Activated T-helper 9 cell treated with anti-CD3 and anti-CD28 coated beads, Interleukin-2, amount 50 U/mL, for 16 hours (primary cell): Measurements from ENCODE around the gene RAI14.
"Not testable (repeated sequence)": the region's sequence is repeated elsewhere in the genome, so short reads cannot be mapped to it uniquely, and the experiment has no call there.

Experiments used
- DNase-seq: peaks from one replicate; pipeline ENCODE4 v3.0.0-alpha.2; 2020; ENCODE audit warnings: low read depth

The RAI14 gene

DNA sequence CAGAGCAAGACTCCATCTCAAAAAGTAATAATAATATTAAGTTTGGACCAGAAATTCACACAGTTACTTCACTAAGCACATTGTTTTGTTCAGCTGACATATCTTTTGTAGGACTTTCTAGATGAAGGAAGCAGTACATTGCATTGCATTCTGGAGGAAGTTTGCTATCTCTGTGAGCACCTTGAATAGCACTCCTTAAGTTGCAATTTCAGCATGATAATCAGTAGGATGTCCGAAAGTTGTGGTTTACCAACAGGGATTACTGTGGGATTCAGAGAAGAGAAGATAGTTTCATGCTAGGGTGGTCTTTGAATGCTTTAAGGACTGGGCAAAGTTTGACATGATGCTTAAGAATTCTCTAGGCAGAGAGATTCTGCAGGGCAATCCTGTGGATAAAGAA is 164.5 kb downstream of the RAI14 start:
- DNase-seq: no peak

DNA sequence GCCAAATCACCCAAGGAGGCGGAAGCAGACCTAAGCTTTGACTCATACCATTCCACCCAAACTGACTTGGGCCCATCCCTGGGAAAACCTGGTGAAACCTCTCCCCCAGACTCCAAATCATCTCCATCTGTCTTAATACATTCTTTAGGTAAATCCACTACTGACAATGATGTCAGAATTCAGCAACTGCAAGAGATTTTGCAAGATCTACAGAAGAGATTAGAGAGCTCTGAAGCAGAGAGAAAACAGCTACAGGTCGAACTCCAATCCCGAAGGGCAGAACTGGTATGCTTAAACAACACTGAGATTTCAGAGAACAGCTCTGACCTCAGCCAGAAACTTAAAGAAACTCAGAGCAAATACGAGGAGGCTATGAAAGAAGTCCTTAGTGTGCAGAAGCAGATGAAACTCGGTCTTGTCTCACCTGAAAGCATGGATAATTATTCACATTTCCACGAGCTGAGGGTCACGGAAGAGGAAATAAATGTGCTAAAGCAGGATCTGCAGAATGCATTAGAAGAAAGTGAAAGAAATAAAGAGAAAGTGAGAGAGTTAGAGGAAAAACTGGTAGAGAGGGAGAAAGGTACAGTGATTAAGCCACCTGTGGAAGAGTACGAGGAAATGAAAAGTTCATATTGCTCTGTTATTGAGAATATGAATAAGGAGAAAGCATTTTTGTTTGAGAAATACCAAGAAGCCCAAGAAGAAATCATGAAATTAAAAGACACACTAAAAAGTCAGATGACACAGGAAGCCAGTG is 167.0 kb downstream of the RAI14 start:
- no peak for DNase-seq

DNA sequence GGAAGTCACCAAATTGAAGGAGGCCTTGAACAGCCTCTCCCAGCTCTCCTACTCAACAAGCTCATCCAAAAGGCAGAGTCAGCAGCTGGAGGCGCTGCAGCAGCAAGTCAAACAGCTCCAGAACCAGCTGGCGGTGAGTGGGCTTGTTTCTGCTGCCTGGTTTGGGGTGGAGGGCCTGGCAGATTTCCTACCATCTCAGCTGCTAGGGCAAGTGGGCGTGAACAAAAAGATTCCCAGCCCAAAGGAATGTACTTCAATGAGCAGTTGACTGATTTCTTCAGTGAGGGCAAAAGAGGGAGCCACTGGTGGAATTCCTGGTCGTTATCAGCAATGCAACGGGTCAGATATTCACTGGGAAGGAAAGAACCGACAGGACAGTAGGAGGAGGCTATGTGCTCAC is 170.2 kb downstream of the RAI14 start:
- DNase-seq: no peak

DNA sequence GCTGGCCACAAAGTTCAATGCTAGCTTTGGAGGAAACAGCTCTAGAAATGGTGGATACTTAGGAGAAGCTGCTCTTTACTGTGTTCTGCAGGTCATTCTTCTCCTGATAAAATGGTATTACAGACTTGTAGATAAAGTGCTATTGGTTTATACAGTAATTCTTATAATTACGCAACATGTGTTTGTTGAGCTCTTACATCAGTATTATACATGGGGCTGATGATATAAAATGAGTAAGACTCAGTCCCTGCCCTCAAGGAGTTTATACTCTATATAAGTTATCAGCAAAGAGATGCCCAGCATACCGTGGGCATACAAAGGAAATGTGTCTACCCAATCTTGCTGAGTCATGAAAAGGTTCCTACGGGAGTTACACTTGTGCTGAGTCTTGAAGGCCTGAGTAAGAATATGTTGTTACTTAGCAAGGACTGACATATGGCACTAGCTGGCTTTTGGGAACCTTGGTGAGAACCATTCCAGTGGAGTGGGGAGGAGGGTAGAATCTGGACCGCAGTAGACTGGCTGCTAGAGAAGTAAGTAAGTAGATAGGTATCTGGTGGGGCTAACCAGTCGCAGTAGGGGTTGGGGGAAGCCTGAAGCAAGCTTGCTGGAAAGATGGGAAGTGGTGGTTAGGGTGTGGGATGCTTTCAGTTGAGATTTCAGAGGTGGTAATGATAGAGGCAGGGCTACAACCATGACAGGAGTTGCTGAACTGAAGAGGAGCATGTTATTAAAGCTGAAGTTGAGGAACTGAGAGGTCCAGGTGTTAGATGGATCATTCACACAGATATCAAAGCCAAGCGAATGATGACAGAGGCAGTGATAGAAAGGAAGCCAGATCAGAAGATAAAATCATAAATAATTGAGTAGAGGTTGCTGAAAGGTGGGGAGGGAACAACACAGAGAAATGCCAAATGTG is 171.7 kb downstream of the RAI14 start:
- DNase-seq: no peak

DNA sequence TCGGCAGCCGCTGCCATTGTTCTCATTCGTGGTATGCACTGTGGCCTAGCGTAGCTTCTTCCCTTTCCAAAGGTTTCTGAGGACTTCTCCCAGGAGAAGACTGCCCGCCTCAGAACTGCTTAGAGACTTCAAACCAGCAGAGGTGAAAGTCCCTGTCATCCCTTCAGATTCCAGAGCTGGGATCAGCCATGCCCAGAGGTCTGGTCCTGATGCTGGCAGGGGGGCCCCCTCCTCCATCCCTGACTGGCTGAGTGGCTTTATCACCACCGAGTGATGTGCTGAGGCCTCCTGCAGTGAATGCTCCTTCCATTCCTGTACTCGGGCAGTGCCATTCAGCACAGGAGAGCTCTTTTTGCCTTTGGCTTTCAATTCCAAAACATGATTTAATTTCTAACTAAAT is 174.7 kb downstream of the RAI14 start:
- DNase-seq: not testable (repeated sequence)

DNA sequence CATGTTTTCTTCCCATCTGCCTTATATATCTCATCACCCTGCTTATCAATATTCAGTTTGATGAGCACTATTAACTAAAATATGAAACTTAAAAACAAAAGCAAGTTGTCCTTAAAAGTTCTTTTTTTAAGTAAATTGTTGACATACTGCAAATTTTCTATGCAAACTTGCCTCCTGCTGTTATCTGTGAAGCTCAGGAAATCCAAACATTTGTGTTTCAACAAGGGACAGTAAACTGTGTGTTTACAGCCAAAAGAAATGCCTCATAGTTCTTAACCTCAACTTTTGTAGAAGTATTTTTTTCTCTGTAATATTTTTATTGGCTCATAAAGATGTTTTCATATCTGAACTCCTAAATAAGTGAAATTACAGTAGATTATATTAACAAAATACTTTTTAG is 175.2 kb downstream of the RAI14 start:
- DNase-seq: no peak

DNA sequence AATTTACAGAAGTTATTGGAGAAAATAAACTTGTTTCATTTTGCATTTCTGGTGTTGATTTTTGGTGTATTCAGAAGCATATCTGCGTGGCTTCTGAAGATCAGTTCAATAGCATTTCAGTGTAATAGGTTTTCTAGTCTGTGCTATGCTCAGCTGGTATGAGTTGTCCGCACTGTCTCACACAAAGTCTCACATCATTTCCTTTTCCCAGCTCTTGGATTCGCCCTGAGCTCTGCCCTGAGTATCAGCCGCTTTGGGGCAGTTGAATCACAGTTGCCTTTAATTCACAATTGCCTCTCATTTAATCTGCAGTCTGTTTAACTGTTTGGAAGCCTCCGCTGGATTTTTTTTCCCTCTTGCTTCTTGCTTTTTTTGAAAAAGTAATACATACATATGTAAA is 176.4 kb downstream of the RAI14 start:
- no peak for DNase-seq

DNA sequence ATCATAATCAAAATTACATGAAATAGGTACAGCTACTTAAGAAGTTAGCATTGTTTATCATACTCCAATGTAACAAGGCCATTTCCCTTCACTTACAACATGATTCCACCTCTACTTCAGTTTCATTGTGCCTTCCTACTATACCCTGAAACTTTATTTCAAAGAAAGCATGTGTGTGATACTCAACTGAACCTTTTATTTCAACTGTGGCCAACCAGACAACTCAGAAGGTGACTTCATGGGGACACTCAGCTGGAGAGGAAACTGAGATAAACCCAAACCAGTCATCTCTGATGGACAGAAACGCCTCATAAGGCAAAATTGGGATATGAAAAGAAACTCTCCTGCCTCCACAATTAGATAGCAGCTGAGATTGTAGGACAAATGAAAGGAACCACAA is 177.0 kb downstream of the RAI14 start:
- DNase-seq: no peak

DNA sequence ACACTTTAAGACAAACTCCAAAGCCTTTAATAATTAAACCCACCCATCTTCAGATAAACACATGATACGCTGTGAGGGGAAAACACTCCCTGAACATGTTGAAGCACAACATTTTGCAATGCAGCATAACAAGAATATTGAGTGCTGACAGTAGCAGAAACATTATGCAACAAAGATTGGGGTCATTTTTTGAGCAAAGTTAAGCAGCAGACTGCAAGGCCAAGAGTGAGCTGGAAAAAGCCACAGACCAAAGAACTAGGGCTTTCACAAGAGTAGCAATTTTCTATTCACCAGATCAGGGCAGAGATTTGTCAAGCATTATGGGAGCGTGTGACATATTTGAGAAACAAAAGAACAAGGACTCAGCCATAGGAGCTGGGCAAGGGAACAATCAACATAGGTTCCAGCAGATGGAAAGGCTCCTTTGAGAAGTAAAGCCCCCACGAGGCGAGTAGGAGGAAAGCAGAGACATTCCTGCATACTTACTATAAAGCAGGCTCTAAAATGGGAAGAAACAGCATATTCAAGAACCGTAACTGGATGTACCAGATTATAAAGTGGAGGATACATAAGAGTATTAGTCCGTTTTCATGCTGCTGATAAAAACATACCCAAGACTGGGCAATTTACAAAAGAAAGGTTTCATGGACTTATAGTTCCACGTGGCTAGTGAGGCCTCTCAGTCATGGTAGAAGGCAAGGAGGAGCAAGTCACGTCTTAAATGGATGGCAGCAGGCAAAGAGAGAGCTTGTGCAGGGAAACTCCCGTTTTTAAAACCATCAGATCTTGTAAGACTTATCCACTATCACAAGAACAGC is 178.1 kb downstream of the RAI14 start:
- DNase-seq: no peak

DNA sequence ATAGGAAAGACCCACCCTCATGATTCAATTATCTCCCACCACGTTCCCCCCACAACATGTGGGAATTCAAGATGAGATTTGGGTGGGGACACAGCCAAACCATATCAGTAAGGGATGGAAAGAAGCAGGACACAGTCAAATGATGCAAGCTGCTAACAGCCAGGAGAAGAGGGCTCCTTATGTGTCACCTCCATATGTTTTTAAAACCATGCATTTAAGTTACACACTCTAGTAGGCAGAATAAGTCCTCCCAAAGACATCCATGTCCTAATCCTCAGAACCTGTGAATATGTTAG is 178.6 kb downstream of the RAI14 start:
- no peak for DNase-seq

DNA sequence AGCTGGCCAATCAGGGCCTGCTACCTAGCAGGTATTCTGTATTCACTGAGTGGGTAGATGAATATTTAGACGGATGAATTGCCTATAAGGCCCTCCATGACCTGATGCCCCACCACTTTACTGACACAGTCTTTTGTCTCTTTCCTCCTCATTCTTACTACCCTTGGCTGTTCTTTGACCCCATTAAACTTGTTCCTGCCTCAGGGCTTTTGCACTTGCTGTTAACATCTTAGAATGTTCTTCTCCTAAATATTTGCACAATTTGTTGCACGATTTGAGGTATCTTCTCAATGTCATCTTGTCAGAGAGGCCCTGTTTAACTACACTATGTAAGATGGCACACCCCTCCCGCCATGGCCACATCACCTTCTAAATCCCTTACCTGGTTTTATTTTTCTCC is 179.5 kb downstream of the RAI14 start:
- no peak for DNase-seq

DNA sequence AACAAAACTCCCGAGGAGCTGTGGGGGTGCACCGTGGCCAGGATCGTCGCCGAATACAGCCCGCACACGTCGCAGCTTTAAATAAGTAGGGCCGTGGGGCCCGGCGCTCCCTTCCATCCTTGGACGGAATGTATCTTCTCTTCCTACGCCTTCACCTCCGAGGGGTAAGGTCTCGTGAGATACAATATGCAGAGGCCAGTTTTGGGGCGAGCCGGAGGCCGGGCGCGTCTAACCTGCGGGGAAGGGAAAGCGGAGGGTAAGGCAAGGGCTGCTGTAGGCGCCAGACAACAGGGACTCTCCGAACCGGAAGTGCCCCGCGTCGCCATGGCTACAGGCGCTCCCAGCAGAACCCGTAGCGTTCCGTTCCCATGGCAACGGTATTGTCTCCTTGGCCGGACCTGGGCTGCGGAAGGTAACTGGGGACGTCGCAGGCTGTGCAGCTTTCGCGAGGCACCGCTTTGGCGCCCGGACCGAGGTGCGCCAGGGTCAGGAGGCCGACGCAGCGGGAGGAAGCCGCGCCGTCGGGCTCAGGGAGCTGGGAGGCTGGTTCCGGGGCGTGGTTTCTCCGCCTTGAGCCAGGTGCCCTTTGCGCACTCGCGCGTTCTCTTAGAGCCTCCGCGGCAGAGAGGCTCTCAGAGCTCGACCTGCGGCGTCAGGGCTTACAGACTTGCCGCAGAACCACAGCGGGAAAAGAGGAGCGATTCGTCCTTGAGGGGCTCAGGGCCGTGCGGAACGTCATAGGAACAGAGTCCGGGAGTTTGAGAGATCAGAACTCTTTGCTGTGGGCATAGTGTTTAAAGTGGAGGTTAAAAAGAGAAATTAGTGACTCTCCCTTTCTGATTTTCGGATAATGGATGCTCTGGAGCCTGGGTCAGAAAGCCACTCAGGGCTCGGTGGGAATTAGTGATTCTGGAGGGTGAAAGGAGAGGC is 182.9 kb downstream of the RAI14 start, which contains the start of gene TTC23L:
TTC23L (plus strand) TSS at position 380 of the 930 bp plus-strand sequence. CDS start 1,508 bp downstream, outside the sequence.
- DNase-seq: peak; percentile 86

DNA sequence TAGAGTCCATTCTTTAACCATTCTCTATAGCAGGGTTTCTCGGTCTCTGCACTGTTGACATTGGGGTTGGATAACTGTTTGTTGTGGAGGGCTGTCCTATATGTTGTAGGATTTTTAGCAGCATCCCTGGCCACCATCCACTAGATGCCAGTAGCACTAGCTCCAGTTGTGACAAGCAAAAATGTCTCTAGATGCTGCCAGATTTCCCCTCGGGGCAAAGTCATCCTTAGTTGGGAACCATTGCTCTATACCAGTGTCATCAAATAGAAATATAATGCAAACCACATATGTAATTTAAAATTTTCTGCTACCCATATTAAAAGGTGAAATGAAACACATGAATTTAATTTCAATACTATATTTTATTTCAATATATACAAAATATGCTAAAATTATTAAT is 185.7 kb downstream of the RAI14 start:
- DNase-seq: no peak

DNA sequence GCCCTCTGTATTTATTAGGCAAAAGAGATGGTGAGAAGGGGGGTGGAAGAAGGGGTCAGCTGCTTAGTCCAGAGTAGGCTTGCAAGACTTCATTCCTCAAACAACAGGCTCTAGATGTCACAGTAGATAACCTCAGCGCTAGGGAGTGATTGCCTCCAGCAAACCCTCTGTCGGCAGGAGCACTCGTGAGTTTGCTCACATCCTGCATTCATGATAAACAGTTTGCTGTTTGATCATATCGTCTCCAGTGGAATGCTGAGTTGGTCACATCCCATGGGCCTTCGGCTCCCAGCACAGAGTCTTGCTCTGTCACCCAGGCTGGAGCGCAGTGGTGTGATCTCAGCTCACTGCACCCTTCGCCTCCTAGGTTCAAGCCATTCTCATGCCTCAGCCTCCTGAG is 186.4 kb downstream of the RAI14 start:
- no peak for DNase-seq

DNA sequence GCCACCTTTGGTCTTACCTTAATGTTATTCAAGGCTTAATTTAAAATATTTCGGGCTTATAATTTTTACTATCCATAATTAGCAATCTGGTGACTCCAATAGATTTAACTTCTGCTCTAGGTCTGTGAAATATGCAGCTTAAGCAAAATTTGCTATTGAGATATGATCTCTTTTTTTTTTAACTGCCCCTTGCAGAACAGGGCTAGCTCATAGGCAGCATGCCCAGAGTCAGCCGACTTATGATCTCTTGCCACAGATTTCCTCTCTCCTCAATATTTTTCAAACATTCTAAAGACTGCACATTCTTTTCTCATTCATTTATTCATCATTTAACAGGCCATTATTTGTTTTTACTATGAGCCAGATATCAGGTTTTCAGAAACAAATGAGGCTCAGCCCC is 187.4 kb downstream of the RAI14 start:
- DNase-seq: no peak

DNA sequence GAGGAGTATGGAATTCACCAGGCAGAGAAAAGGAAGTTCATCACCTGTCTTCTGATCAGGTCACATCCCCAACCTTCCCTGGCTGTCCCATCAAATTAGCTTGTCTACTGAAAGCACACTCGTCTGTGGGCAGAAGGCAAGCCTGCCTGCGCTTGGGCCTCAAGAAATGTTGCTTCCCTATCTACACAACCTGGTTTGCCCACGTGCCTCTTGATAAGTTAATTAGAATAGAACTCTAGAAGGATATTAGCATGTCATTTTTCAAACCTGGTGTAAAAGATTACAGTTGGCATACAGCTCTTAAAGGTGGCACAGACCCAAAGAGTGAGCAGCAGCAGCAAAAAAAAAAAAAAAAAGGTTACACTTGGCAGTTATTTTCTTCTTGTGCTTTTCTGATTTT is 188.0 kb downstream of the RAI14 start:
- DNase-seq: no peak

DNA sequence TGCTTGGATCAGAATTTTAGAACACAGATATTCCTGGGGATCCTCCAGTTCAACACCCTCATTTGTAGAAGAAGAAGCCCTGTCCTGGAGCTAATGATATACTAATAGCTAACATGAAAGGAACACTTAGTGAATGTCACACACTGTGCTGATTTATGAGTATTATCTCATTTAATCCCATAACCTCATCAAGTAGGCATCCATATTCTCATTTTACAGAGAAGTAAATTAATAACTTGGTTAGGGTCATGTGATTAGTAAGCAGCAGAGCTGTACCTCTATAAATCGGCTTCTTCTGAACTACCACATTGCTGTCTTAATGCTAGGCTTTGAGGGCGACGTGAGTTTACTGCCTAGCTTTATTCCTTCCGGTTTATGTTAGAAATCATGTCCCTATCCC is 188.9 kb downstream of the RAI14 start:
- DNase-seq: no peak

DNA sequence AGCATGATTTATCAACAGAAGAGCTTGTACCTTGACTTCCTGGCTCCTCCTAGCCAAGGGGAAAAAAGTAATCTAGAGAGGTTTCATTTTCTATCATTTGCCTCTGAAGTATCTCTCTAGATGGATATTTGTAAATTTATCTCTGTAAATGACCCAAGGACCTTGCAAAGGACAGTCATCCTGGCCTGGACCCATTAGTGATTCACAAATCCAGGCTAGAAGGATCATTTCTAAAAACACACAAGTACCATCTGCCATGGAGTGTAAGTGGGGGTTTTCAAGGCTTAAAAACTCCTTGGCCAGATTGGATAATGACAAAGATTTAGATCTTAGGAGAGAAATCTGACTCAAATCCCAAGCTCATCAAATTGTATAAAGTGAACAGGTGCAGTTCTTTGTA is 190.9 kb downstream of the RAI14 start:
- DNase-seq: no peak

DNA sequence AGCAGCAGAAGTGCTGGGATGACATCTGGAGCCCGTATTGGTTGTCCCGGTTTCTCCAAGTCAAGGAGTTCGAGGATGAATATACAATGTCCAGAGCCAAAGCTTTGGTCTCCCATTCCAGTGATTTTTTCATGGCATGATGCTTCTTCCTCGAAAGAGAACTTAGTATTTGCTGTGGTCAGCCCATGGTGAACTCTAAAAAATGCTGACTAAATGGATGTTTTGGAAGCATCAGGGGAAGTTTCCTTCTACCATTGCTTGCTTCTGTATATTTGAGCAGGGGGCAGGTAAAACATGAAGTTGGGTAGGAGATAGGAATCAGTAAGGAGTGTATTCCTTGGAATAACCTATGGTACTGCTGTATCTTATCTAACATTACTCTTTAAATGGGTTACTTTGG is 191.4 kb downstream of the RAI14 start:
- DNase-seq: no peak

DNA sequence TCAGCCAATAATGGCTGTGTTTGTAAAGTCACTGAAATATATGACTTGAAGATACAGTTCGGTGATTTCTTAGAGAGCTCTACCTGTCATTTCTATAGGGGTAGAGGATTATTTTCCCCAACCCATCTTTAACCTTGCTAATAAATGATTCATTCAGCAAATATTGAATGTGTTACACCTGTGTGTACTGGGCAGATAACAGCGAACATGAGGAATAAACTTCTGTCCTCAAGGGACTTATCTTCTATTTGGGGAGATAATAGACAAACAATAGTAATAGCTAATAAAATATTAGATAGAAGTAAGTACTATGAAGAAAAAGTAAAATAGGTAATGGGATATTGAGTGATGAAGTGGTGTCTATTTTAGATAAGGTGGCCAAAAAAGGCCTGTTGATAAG is 192.1 kb downstream of the RAI14 start:
- DNase-seq: no peak

DNA sequence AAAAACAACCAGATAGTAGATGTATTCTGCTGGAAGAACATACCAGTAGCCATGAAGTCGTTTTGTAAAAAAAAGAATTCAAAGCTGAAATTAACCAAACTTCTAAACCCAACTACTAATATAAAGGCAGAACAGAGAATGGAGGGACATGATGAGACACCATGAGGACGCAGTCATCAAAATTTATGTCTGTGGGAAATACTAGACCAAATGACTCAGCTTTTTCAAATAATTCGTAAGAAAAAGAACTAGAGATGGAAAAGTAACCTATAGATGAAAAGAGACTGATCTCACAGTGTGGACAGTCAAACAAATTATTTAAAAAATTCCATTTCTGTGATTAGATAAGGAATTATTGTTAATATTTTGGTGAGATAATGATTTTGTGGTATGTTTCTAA is 193.1 kb downstream of the RAI14 start:
- no peak for DNase-seq
